ENCODE measurements around the gene MYOZ3.

MYOZ3 gene

DNA sequence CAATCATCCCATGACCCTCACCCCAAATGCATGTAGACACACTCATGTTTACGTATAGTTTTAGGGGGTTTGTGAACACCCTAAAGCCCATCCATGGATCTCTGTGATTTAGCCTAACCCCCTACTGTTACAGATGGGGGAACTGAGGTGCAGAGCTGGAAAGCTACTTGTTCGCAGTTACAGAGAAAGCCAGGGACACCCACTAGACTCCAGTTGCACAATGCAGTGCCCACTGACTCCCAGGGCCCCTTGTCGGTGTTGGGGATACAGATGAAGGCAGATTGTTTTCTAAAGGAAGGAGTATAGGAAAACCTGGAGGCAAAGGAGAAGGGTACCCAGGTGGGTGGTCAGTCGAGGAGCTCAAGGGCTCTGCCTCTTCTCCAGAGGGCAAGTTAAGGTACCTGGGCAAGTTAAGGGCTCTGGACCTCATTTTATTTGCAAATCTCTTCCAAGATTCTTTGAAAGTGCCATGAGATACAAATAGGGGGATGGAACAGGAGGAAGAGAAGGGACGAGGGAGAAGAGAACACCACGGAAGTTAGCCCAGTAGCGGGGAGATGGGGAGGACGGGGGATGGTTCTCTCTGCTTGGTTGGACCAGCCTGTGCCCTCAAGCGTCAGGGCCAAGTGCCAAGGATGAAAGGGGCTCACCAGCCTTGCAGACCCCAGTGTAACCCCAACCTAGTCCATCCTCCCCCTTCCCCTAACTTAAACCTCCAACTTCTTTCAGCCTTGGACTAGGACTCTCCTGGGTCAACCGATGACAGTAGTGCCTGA lies 958 bp downstream of the MYOZ3 start:
- no peak for DNase-seq (ENCODE audit: extremely low read depth, insufficient read length)
- Histone ChIP-seq H3K27me3 (replicated peaks; ENCODE audit: control insufficient read depth, insufficient read depth, low read length) (no peaks in the 10 kb centered on the region), H3K36me3 (ENCODE audit: control insufficient read depth, insufficient read depth, low read length) (no peaks in the 10 kb centered on the region), H3K4me3 (replicated peaks; ENCODE audit: low read depth, low read length) (no peak overlapping the region)
- TF ChIP-seq CTCF (IDR thresholded peaks at IDR 0.05; ENCODE audit: insufficient read depth, low read length, poor library complexity, severe bottlenecking) = no peak

GRCh38 chr5:150662731-150663516 lies 1.9 kb downstream of the MYOZ3 start:
- no peak for TF ChIP-seq CTCF (IDR thresholded peaks at IDR 0.05; ENCODE audit: insufficient read depth, low read length, poor library complexity, severe bottlenecking)
- Histone ChIP-seq H3K4me3 (replicated peaks; ENCODE audit: low read depth, low read length) (no peak overlapping the region), H3K27me3 (replicated peaks; ENCODE audit: control insufficient read depth, insufficient read depth, low read length) (no peaks in the 10 kb centered on the region; the same call in 1 of the 2 replicates), H3K36me3 (ENCODE audit: control insufficient read depth, insufficient read depth, low read length) (no peaks in the 10 kb centered on the region)
- no peak for DNase-seq (ENCODE audit: extremely low read depth, insufficient read length)

DNA sequence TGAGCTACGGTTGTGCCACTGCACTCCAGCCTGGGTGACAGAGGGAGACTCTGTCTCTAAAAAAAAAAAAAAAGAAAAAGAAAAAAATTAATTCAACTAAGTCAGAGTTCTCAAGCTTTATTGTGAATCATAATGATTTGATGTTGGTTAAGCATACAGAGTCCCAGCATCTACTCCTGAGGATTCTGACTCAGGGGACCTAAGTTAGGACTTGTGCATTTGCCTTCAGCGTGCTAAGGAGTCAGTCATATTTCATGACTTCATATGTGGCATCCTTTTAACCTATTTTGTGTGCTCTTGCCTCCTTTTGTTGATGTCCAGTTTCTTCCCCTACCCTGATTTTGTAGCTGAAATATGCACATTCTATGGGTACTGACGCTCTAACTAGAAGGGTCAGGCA lies 2.9 kb downstream of the MYOZ3 start:
- H3K27me3 ChIP-seq (replicated peaks; ENCODE audit: control insufficient read depth, insufficient read depth, low read length) = no peaks in the 10 kb centered on the region; the same call in 1 of the 2 replicates
- no peak for DNase-seq (ENCODE audit: extremely low read depth, insufficient read length)
- TF ChIP-seq CTCF (IDR thresholded peaks at IDR 0.05; ENCODE audit: insufficient read depth, low read length, poor library complexity, severe bottlenecking) = no peak
- no peaks in the 10 kb centered on the region for H3K36me3 ChIP-seq (ENCODE audit: control insufficient read depth, insufficient read depth, low read length)
- no peak overlapping the region for H3K4me3 ChIP-seq (replicated peaks; ENCODE audit: low read depth, low read length)

GRCh38 chr5:150665044-150665443 lies 4.0 kb downstream of the MYOZ3 start:
- no peak for DNase-seq (ENCODE audit: extremely low read depth, insufficient read length)

DNA sequence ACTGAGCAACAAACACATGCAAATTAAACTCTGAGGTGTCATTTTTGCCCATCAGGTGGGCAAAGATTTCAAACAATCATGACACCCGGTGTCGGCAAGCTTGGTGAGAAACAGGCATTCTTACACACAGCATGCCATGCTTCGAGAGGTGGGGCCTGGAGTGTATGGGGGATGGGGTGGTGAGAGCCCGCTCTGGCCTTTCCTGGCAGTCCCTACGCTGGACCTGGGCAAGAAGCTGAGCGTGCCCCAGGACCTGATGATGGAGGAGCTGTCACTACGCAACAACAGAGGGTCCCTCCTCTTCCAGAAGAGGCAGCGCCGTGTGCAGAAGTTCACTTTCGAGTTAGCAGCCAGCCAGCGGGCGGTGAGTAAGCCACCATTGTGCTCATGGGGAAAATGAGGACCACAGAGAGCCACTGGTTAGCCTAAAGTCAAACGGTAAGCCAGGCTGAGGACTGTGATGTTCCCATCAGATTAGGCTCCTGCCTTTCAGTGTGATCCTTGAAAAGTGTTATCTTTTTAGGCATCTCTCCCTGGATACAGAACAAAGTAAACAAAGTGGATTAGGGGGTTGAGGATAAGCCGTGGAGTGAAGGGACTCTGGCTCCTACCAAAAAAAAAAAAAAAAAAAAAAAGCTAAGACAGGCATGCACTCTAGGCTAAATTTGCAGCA lies 9.4 kb downstream of the MYOZ3 start:
- Histone ChIP-seq H3K4me3 (replicated peaks; ENCODE audit: low read depth, low read length) (no peak overlapping the region), H3K27me3 (replicated peaks; ENCODE audit: control insufficient read depth, insufficient read depth, low read length) (no peaks in the 10 kb centered on the region; the same call in none of the 2 replicates), H3K36me3 (ENCODE audit: control insufficient read depth, insufficient read depth, low read length) (no peaks in the 10 kb centered on the region)
- no peak for DNase-seq (ENCODE audit: extremely low read depth, insufficient read length)
- TF ChIP-seq CTCF (IDR thresholded peaks at IDR 0.05; ENCODE audit: insufficient read depth, low read length, poor library complexity, severe bottlenecking) = no peak

More at GRCh38 chr5:150665044-150665443, 4.0 kb downstream of the MYOZ3 start:
- Histone ChIP-seq H3K36me3 (ENCODE audit: control insufficient read depth, insufficient read depth, low read length) (no peaks in the 10 kb centered on the region), H3K27me3 (replicated peaks; ENCODE audit: control insufficient read depth, insufficient read depth, low read length) (no peaks in the 10 kb centered on the region; the same call in 1 of the 2 replicates), H3K4me3 (replicated peaks; ENCODE audit: low read depth, low read length) (no peak overlapping the region)
- no peak for TF ChIP-seq CTCF (IDR thresholded peaks at IDR 0.05; ENCODE audit: insufficient read depth, low read length, poor library complexity, severe bottlenecking)
